SIG-M5 (cell line): ENCODE results near the gene BTBD17.

ENCODE experiments used
- DNase-seq: peaks from one replicate; lab custom pipeline; 2025; lab: John Stamatoyannopoulos, UW

The BTBD17 gene

DNA sequence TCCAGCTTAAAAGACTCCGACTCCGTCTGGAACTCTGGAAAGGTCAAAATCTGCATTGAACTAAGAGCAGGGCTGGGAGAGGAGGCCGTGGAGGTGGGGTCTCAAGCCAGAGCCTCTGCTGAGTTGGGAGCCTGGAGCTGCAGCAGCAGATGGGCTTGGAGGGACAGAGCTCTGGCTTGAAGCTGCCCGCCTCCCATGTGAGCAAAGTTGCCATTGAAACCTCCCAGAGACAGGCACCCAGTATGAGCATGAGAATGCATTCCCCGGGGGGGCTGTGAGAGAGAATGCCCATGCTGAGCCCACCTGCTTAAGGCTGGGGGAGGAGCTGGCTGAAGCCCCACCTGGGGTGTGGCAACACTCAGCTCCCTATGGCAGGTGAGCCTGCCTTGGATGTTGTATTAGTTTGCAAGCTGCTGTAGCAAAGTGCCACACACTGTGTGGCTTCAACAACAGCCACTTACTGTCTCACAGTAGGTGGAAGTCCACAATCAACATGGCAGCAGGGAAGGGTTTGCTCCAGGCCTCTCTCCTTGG, 26.1 kb downstream of the BTBD17 start:
- DNase-seq = no peak

- DNase-seq = no peak
These were observed 27.2 kb downstream of the BTBD17 start for GRCh38 chr17:74334393-74335039.

- no peak for DNase-seq
These were observed 28.8 kb downstream of the BTBD17 start for GRCh38 chr17:74332763-74333283.

DNA sequence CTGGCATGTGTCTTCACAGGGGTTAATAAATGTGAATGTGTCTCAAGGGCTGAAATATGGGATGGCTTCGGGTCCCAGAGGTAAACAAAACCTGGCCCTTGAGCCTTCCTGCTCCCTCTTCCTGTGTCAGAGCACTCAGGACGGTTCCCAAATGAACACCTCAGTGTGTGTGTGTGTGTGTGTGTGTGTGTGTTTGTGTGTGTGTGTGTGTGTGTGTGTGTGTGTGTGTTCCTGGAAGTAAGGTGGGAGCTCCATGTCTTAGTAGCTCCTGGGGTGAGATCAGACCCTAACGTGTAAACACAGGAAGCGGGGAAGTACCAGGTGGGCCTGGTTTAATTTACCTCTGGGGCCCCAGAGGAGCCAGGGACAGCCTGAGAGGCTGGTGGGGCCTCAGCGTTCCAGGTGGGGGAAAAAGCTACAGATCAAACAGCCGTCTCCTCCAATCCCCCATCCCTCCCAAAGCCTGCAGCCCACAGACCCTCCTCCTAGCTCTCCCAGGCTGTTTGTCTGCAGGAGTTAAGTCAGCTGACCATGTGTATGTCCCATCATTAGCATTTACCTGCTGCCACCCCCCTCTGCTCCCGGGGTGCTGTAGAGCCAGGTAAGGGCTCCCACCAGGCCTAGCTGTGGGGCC, 29.5 kb downstream of the BTBD17 start:
- DNase-seq = no peak

DNA sequence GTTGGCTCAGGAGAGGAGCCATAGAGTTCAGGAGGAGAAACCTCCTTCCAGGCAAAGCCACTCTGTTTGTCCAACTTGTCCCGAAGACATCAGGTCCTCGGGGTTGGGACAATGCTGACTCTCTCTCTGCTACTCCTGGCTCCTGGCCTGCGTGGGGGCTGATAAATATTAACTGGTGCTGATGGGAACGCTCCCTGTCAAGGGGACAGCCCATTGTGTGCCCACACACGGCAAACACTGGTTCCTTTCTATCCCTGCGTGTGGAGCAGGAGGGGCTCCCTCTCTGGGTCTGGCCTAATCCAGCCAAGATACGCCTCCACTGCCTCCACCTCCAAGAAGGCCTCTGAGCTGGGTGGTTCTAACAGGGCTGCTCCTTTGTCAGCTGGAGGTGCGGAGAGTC, 31.2 kb downstream of the BTBD17 start:
- DNase-seq = no peak

DNA sequence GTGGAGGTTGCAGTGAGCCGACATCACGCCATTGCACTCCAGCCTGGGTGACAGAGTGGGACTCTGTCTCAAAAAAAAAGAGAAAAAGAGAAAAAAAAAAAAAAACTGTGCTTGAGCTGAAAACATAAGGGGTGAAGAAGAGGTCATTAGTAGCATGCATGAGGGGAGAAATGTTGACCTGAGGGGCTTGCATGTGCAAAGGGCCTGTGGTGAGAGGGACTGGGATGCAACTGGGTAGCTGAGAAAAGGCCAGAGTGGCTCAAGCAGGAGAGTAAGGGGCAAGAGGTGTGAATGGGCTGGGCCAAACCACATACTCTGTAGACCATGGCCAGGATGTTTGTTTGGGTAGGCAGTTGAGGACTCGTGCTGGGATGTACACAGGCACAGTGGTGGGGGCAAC, 32.3 kb downstream of the BTBD17 start:
- DNase-seq = no peak

DNA sequence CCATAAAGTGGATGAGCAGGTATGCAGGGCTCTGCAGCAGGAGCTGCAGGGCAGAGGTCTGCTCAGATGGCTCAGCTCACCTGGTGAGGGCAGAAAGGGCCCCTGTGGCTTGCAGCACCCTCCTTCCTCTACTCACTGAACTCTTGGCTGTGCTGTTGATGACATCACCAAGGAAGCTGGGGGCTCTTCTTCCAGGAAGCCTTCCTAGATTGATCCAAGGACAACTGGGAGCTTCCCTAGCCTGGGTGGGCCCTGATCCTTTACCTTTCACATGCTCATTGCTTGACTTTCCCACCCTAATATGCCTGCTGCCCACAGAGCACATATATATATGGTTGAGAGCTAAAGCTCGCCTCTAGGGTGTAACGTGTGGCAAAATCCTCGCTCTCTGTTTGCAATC, 33.2 kb downstream of the BTBD17 start:
- DNase-seq = no peak

DNA sequence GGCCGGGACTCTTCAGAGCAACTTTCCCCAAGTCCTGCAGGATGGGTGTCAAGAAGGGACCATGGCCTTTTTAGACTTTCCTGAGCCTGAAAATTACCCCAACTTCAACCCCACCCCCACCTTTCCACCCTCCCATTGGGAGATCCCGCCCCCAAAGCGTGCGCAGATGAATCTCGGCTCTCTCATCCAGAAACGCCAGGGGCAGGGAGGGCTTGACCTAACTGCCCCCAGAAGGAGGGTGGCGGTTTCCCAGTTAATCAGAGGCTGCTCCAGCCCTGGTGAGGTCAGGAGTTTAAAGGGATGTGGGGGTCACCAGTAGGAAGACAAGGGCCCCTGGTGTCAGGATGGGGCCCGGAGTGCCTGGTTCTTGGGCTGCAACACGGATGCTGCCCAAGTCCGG, 35.2 kb downstream of the BTBD17 start:
- DNase-seq = no peak

DNA sequence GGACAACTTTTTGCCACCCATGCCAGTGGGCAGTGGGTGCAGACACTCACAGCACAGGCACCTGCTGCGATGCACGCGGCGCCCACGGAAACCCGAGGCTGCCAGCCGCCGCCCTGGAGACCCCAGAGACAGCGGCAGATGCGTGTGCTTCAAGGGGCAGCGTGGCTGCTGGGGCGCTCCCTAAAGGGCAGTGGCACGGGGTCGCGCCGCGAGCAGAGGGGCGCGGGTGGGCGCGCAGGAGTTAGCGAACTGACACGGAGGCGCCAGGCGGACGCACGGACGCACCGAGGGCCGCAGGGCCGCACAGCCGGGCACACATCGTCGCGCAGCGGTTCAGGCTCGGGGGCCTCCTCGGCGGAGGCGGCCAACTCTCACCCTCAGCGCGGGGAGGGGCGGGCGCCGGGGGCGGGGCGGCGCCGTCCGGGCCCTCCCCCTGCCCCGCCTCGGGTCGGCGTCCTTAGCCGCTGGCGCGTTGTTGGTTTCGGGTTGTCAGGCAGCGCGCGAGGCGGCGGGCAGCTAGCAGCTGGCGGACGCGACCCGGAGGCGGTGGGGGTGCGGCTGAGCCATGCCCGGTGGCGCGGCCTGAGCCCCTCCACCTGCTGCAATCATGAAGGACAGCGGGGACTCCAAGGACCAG, 35.8 kb downstream of the BTBD17 start, which contains the start of gene KIF19:
Gene KIF19 (plus strand): TSS at position 484 of the 637 bp plus-strand sequence. CDS start 124 bp downstream, at position 608.
- no peak for DNase-seq

DNA sequence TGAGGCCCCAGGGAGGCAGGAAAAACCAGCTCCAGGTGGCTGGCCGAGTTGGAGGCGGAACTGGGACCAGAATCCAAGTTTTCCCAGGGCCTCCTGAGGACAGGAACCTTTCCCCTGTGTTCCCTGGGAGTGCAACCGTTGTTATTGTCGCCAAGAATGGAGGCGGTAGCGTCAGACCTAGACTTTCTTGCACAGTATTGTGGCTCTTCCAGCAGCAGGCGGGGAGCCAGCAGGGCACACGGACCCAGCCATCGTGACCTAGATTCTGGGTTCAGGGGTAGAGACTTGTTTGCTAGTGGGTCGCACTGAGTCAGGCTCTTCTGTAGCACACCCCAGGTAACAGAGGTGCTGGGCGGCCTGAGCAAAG, 36.3 kb downstream of the BTBD17 start:
- DNase-seq = no peak

DNA sequence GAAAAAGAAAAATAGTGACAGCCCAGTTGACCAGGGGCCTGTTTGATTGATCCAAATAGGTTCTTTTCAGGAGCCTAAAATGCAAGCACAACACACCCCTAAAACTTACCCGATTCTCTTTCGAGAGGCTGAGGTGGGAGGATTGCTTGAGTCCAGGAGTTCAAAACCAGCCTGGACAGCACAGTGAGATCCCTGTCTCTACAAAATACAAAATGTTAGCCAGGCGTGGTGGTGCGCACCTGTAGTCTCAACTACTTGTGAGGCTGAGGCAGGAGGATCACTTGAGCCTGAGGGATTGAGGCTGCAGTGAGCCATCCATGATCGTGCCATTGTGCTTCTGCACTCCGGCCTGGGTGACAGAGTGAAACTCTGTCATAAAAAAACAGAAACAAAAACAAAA, 37.1 kb downstream of the BTBD17 start:
- no peak for DNase-seq

DNA sequence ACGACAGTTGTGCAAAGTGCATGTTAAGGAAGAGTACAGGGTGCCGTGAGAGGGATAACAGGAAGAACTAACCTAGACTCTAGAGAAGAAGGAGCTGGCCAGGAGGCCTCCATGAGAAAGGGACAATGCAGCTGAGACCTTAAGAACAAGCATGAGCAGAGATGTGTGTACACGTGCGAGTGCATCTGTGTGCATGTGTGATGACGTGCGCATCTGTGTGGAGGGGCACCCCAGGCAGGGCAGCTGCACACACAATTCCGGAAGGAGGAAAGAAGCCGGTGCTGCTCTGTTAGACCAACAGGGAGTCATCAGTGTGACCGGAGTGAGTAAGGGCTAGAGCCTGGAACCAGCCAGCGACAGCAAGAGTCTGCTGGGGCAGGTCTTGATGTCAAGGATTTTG, 43.3 kb downstream of the BTBD17 start:
- no peak for DNase-seq

- DNase-seq = no peak
These were observed 44.6 kb downstream of the BTBD17 start for GRCh38 chr17:74317071-74317470.

- DNase-seq = no peak
These were observed 45.4 kb downstream of the BTBD17 start for GRCh38 chr17:74316220-74316619.

GRCh38 chr17:74314877-74315276, 46.8 kb downstream of the BTBD17 start:
- DNase-seq = no peak

GRCh38 chr17:74309902-74310301, 51.8 kb downstream of the BTBD17 start:
- no peak for DNase-seq

DNA sequence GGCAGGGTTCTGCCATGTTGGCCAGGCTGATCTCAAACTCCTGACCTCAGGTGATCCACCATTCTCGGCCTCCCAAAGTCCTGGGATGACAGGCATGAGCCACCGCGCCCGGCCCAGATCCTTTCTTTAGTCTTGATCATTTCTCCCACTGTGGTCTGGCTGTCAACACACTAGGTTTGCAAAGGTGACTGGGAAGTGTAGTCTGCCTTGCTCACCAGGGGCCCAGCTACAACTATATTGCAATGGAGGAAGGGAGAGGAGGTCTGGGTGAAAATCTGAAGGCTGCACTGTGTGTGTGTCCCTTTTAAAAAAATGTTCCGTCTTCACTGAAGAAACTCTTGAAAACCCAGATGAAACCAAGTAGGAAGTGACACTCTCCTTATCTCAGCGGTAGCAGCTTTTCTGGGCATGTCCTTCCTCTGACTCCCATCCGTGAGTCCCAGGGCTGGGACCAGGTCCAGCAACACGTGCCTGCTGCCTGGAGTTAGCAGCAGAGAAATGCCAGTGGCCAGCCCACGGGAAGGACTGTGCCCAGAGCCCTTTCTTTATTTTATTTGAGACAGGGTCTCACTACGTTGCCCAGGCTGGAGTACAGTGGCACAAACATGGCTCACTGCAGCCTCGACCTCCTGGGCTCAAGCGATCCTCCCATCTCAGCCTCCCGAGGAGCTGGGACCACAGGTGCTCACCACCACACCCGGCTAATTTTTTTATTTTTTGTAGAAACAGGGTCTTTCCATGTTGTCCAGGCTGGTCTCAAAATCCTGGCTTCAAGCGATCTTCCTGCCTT, 53.5 kb downstream of the BTBD17 start:
- DNase-seq = no peak
